ENCODE data around the gene TMTC2.

TMTC2 gene

GRCh38 chr12:83015390-83016217 lies 328.9 kb downstream of the TMTC2 start:
- DNase-seq (ENCODE audit: low read depth): no peak

GRCh38 chr12:83016218-83016835 lies 329.6 kb downstream of the TMTC2 start:
- DNase-seq (ENCODE audit: low read depth): no peak

GRCh38 chr12:83016991-83017390 lies 330.3 kb downstream of the TMTC2 start:
- DNase-seq (ENCODE audit: low read depth): no peak

GRCh38 chr12:83018088-83018487 lies 331.4 kb downstream of the TMTC2 start:
- DNase-seq (ENCODE audit: low read depth): no peak

- DNase-seq (ENCODE audit: low read depth): no peak
Observed at GRCh38 chr12:83027021-83027723, 340.5 kb downstream of the TMTC2 start.

GRCh38 chr12:83031196-83031595 lies 344.5 kb downstream of the TMTC2 start:
- no peak for DNase-seq (ENCODE audit: low read depth)

GRCh38 chr12:83036847-83037246 lies 350.1 kb downstream of the TMTC2 start:
- no peak for DNase-seq (ENCODE audit: low read depth)

- DNase-seq (ENCODE audit: low read depth): no peak
Observed at GRCh38 chr12:83039413-83039812, 352.7 kb downstream of the TMTC2 start.

GRCh38 chr12:83040339-83040738 lies 353.6 kb downstream of the TMTC2 start:
- DNase-seq (ENCODE audit: low read depth): no peak

GRCh38 chr12:83040991-83041390 lies 354.3 kb downstream of the TMTC2 start:
- no peak for DNase-seq (ENCODE audit: low read depth)

- DNase-seq (ENCODE audit: low read depth): no peak
Observed at GRCh38 chr12:83042441-83043200, 355.9 kb downstream of the TMTC2 start.

GRCh38 chr12:83044736-83045135 lies 358.0 kb downstream of the TMTC2 start:
- no peak for DNase-seq (ENCODE audit: low read depth)

GRCh38 chr12:83046019-83046418 lies 359.3 kb downstream of the TMTC2 start:
- DNase-seq (ENCODE audit: low read depth): no peak

- no peak for DNase-seq (ENCODE audit: low read depth)
Observed at GRCh38 chr12:83049306-83049705, 362.6 kb downstream of the TMTC2 start.

GRCh38 chr12:83052890-83053541 lies 366.3 kb downstream of the TMTC2 start:
- DNase-seq (ENCODE audit: low read depth): no peak

GRCh38 chr12:83057436-83057835 lies 370.7 kb downstream of the TMTC2 start:
- DNase-seq (ENCODE audit: low read depth): no peak

- no peak for DNase-seq (ENCODE audit: low read depth)
Observed at GRCh38 chr12:83059107-83059506, 372.4 kb downstream of the TMTC2 start.

GRCh38 chr12:83065562-83065961 lies 378.9 kb downstream of the TMTC2 start:
- DNase-seq (ENCODE audit: low read depth): no peak

GRCh38 chr12:83067981-83068380 lies 381.3 kb downstream of the TMTC2 start:
- DNase-seq (ENCODE audit: low read depth): no peak

GRCh38 chr12:83074358-83074894 lies 387.7 kb downstream of the TMTC2 start:
- no peak for DNase-seq (ENCODE audit: low read depth)

- DNase-seq (ENCODE audit: low read depth): no peak
Observed at GRCh38 chr12:83075471-83075870, 388.8 kb downstream of the TMTC2 start.
